ENCODE results near the gene HECW1.

- TF ChIP-seq ZSCAN20 (CRISPR knock-in tag; IDR thresholded peaks at IDR 0.05) (no peak), JUN (IDR thresholded peaks at IDR 0.05) (no peak), POLR2A (IDR thresholded peaks at IDR 0.05; ENCODE audit: low read length) (no peak), CHD2 (IDR thresholded peaks at IDR 0.05; ENCODE audit: low read length, partially characterized antibody) (no peak), RAD21 (conservative IDR thresholded peaks at IDR 0.05 in 1 of 2, IDR thresholded peaks at IDR 0.05 in 1 of 2) (no peak), CHD4 (IDR thresholded peaks at IDR 0.05; ENCODE audit: borderline replicate concordance) (no peak)
- TF ChIP-seq, protein P1, sequence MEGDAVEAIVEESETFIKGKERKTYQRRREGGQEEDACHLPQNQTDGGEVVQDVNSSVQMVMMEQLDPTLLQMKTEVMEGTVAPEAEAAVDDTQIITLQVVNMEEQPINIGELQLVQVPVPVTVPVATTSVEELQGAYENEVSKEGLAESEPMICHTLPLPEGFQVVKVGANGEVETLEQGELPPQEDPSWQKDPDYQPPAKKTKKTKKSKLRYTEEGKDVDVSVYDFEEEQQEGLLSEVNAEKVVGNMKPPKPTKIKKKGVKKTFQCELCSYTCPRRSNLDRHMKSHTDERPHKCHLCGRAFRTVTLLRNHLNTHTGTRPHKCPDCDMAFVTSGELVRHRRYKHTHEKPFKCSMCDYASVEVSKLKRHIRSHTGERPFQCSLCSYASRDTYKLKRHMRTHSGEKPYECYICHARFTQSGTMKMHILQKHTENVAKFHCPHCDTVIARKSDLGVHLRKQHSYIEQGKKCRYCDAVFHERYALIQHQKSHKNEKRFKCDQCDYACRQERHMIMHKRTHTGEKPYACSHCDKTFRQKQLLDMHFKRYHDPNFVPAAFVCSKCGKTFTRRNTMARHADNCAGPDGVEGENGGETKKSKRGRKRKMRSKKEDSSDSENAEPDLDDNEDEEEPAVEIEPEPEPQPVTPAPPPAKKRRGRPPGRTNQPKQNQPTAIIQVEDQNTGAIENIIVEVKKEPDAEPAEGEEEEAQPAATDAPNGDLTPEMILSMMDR (IDR thresholded peaks at IDR 0.05) = no peak
- TF ChIP-seq, protein P2, sequence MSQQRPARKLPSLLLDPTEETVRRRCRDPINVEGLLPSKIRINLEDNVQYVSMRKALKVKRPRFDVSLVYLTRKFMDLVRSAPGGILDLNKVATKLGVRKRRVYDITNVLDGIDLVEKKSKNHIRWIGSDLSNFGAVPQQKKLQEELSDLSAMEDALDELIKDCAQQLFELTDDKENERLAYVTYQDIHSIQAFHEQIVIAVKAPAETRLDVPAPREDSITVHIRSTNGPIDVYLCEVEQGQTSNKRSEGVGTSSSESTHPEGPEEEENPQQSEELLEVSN (IDR thresholded peaks at IDR 0.05; ENCODE audit: borderline replicate concordance, low read depth) = no peak
Observed at GRCh38 chr7:43085017-43085416, 27.4 kb upstream of the HECW1 start.
